Activated T-cell treated with anti-CD3 and anti-CD28 coated beads, Interleukin-2, amount 50 U/mL, for 24 hours (primary cell): Measurements from ENCODE around the gene DDA1.
A peak's percentile ranks its signal among the peaks of the same experiment; 100 is the strongest.

ENCODE experiments used
- DNase-seq: peaks from one replicate; pipeline ENCODE4 v3.0.0-alpha.2; 2020
- H3K27ac Mint-ChIP-seq: 2 replicates; pipeline ENCODE4 v1.8.0; 2020; ENCODE audit warnings: mild to moderate bottlenecking, mixed read lengths
- H3K27me3 Mint-ChIP-seq: 2 replicates; pipeline ENCODE4 v1.8.0; 2020; ENCODE audit warnings: mixed read lengths
- H3K36me3 Mint-ChIP-seq: 2 replicates; pipeline ENCODE4 v1.8.0; 2020; ENCODE audit warnings: low read depth, mixed read lengths
- H3K4me1 Mint-ChIP-seq: 2 replicates; pipeline ENCODE4 v1.8.0; 2020; ENCODE audit warnings: low read depth, mixed read lengths
- H3K4me3 Mint-ChIP-seq: 2 replicates; pipeline ENCODE4 v1.8.0; 2020; ENCODE audit warnings: mild to moderate bottlenecking, moderate library complexity, mixed read lengths
- H3K9me3 Mint-ChIP-seq: 2 replicates; pipeline ENCODE4 v1.8.0; 2020; ENCODE audit warnings: mixed read lengths

The DDA1 gene

GRCh38 chr19:17300992-17301619, 8.3 kb upstream of the DDA1 start:
- Mint-ChIP-seq H3K27ac (no peak overlapping the region), H3K27me3 (no peaks in the 10 kb centered on the region), H3K4me3 (no peak overlapping the region), H3K36me3 (peaks cover 23% of the 10 kb centered on the region), H3K9me3 (no peaks in the 10 kb centered on the region), H3K4me1 (peaks cover 29% of the 10 kb centered on the region)
- DNase-seq, result no peak

- H3K4me3 Mint-ChIP-seq, result peak overlapping the region; percentile 70
- no peaks in the 10 kb centered on the region for H3K9me3 Mint-ChIP-seq
- peaks cover 27% of the 10 kb centered on the region for H3K36me3 Mint-ChIP-seq
- no peaks in the 10 kb centered on the region for H3K27me3 Mint-ChIP-seq
- no peak for DNase-seq
- H3K27ac Mint-ChIP-seq, result no peak overlapping the region
- H3K4me1 Mint-ChIP-seq, result peaks cover 32% of the 10 kb centered on the region
Measured at GRCh38 chr19:17302391-17303166, 6.8 kb upstream of the DDA1 start.

- Mint-ChIP-seq H3K36me3 (peaks cover 24% of the 10 kb centered on the region), H3K27me3 (no peaks in the 10 kb centered on the region), H3K9me3 (no peaks in the 10 kb centered on the region), H3K27ac (no peak within 1 kb of the TSS), H3K4me3 (peak within 1 kb of the TSS; percentile 70), H3K4me1 (peaks cover 37% of the 10 kb centered on the region)
- peak; percentile 95 for DNase-seq
Measured at GRCh38 chr19:17303167-17303939, 6.0 kb upstream of the DDA1 start, which contains the start of gene ABHD8. ABHD8 (minus strand) TSS chr19:17303425; CDS start chr19:17301616, 1,809 bp downstream.

GRCh38 chr19:17303940-17304267, 5.5 kb upstream of the DDA1 start:
- Mint-ChIP-seq H3K4me3 (peak overlapping the region; percentile 70), H3K4me1 (peaks cover 38% of the 10 kb centered on the region), H3K36me3 (peaks cover 19% of the 10 kb centered on the region), H3K9me3 (no peaks in the 10 kb centered on the region), H3K27me3 (no peaks in the 10 kb centered on the region), H3K27ac (no peak overlapping the region)
- DNase-seq, result no peak

- H3K36me3 Mint-ChIP-seq, result peaks cover 22% of the 10 kb centered on the region
- peak overlapping the region; percentile 94 for H3K27ac Mint-ChIP-seq
- no peaks in the 10 kb centered on the region for H3K9me3 Mint-ChIP-seq
- no peaks in the 10 kb centered on the region for H3K27me3 Mint-ChIP-seq
- no peak for DNase-seq
- peak overlapping the region; percentile 94 for H3K4me3 Mint-ChIP-seq
- peaks cover 40% of the 10 kb centered on the region for H3K4me1 Mint-ChIP-seq
Measured at GRCh38 chr19:17304386-17305215, 4.8 kb upstream of the DDA1 start.

GRCh38 chr19:17305216-17305516, 4.2 kb upstream of the DDA1 start:
- Mint-ChIP-seq H3K9me3 (no peaks in the 10 kb centered on the region), H3K27ac (peak overlapping the region; percentile 94), H3K36me3 (peaks cover 28% of the 10 kb centered on the region), H3K27me3 (no peaks in the 10 kb centered on the region), H3K4me1 (peaks cover 42% of the 10 kb centered on the region), H3K4me3 (peak overlapping the region; percentile 94)
- DNase-seq, result no peak

GRCh38 chr19:17305517-17306284, 3.7 kb upstream of the DDA1 start, which contains the start of gene MRPL34:
MRPL34 (plus strand) TSS chr19:17305872; CDS start chr19:17305893, 21 bp downstream.
- no peaks in the 10 kb centered on the region for H3K27me3 Mint-ChIP-seq
- H3K4me1 Mint-ChIP-seq, result peaks cover 47% of the 10 kb centered on the region
- peaks cover 26% of the 10 kb centered on the region for H3K36me3 Mint-ChIP-seq
- peak within 1 kb of the TSS; percentile 94 for H3K4me3 Mint-ChIP-seq
- DNase-seq, result peak; percentile 95
- peak within 1 kb of the TSS; percentile 94 for H3K27ac Mint-ChIP-seq
- no peaks in the 10 kb centered on the region for H3K9me3 Mint-ChIP-seq

GRCh38 chr19:17306285-17306714, 3.1 kb upstream of the DDA1 start:
- peak overlapping the region; percentile 94 for H3K4me3 Mint-ChIP-seq
- H3K27me3 Mint-ChIP-seq, result no peaks in the 10 kb centered on the region
- DNase-seq, result no peak
- peak overlapping the region; percentile 94 for H3K27ac Mint-ChIP-seq
- H3K4me1 Mint-ChIP-seq, result peaks cover 52% of the 10 kb centered on the region
- H3K36me3 Mint-ChIP-seq, result peaks cover 24% of the 10 kb centered on the region
- H3K9me3 Mint-ChIP-seq, result no peaks in the 10 kb centered on the region

- H3K4me1 Mint-ChIP-seq, result peaks cover 51% of the 10 kb centered on the region
- H3K36me3 Mint-ChIP-seq, result peaks cover 37% of the 10 kb centered on the region
- peak overlapping the region; percentile 0 for H3K27ac Mint-ChIP-seq
- no peaks in the 10 kb centered on the region for H3K27me3 Mint-ChIP-seq
- H3K9me3 Mint-ChIP-seq, result no peaks in the 10 kb centered on the region
- peak overlapping the region; percentile 94 for H3K4me3 Mint-ChIP-seq
- DNase-seq, result no peak
Measured at GRCh38 chr19:17307876-17308377, 1.4 kb upstream of the DDA1 start.

- Mint-ChIP-seq H3K9me3 (no peaks in the 10 kb centered on the region), H3K4me3 (peak overlapping the region; percentile 95), H3K27me3 (no peaks in the 10 kb centered on the region), H3K36me3 (peaks cover 54% of the 10 kb centered on the region), H3K27ac (peak overlapping the region; percentile 95), H3K4me1 (peaks cover 41% of the 10 kb centered on the region)
- DNase-seq, result peak; percentile 66
Measured at GRCh38 chr19:17309965-17310461, 650 bp downstream of the DDA1 start.

GRCh38 chr19:17311455-17312188, 2.3 kb downstream of the DDA1 start:
- Mint-ChIP-seq H3K4me3 (peak overlapping the region; percentile 57), H3K36me3 (peaks cover 60% of the 10 kb centered on the region), H3K4me1 (peaks cover 37% of the 10 kb centered on the region), H3K27me3 (no peaks in the 10 kb centered on the region), H3K27ac (peak overlapping the region; percentile 72), H3K9me3 (no peaks in the 10 kb centered on the region)
- DNase-seq, result no peak

- no peaks in the 10 kb centered on the region for H3K27me3 Mint-ChIP-seq
- H3K27ac Mint-ChIP-seq, result no peak overlapping the region
- no peak overlapping the region for H3K4me3 Mint-ChIP-seq
- H3K36me3 Mint-ChIP-seq, result peaks cover 66% of the 10 kb centered on the region
- DNase-seq, result no peak
- no peaks in the 10 kb centered on the region for H3K9me3 Mint-ChIP-seq
- peaks cover 33% of the 10 kb centered on the region for H3K4me1 Mint-ChIP-seq
Measured at GRCh38 chr19:17312189-17313113, 3.1 kb downstream of the DDA1 start.
